T-helper 1 cell treated with Interleukin-12 subunit alpha and Interleukin-12 subunit beta and Interleukin-4 antibody, amounts not matched to agents 30 μg/mL and 1 μg/mL, for 36 hours (primary cell): ENCODE results near the gene SCAMP4.

ENCODE experiments used
- H3K27ac Mint-ChIP-seq: one replicate; pipeline ENCODE4 v1.8.0; 2021; ENCODE audit warnings: mild to moderate bottlenecking, mixed read lengths
- H3K27me3 Mint-ChIP-seq: one replicate; pipeline ENCODE4 v1.8.0; 2021; ENCODE audit warnings: low read depth, mixed read lengths
- H3K36me3 Mint-ChIP-seq: one replicate; pipeline ENCODE4 v1.8.0; 2021; ENCODE audit warnings: low read depth, mixed read lengths
- H3K4me1 Mint-ChIP-seq: one replicate; pipeline ENCODE4 v1.8.0; 2021; ENCODE audit warnings: low read depth, mixed read lengths
- H3K4me3 Mint-ChIP-seq: one replicate; pipeline ENCODE4 v1.8.0; 2021; ENCODE audit warnings: mild to moderate bottlenecking, moderate library complexity, mixed read lengths
- H3K9me3 Mint-ChIP-seq: one replicate; pipeline ENCODE4 v1.8.0; 2021; ENCODE audit warnings: mixed read lengths

Gene SCAMP4

DNA sequence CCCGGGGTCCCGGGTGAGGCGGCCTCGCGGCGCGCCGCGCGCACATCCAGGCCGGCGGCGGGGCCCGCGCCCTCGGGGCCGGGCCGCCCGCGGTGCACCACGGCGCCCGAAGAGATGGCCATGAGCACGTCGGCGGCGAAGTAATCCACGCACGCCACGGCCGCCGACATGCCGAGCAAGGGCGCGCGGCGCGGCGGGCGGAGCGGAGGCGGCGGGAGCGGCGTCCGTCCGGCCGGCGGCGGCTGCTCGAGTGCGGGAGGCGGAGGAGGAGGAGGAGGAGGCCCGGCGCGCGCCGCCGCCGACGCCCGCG lies 41.9 kb upstream of the SCAMP4 start, which contains the start of gene KLF16:
TSS of gene KLF16 (minus strand) at position 252 of the 310 bp plus-strand sequence. CDS start at position 170, 82 bp downstream.
- peak within 1 kb of the TSS; percentile 93 for H3K27ac Mint-ChIP-seq
- peak within 1 kb of the TSS; percentile 93 for H3K4me3 Mint-ChIP-seq
- H3K4me1 Mint-ChIP-seq: peaks cover 19% of the 10 kb centered on the region
- no peaks in the 10 kb centered on the region for H3K9me3 Mint-ChIP-seq
- H3K36me3 Mint-ChIP-seq: peaks cover 3% of the 10 kb centered on the region
- no peaks in the 10 kb centered on the region for H3K27me3 Mint-ChIP-seq

DNA sequence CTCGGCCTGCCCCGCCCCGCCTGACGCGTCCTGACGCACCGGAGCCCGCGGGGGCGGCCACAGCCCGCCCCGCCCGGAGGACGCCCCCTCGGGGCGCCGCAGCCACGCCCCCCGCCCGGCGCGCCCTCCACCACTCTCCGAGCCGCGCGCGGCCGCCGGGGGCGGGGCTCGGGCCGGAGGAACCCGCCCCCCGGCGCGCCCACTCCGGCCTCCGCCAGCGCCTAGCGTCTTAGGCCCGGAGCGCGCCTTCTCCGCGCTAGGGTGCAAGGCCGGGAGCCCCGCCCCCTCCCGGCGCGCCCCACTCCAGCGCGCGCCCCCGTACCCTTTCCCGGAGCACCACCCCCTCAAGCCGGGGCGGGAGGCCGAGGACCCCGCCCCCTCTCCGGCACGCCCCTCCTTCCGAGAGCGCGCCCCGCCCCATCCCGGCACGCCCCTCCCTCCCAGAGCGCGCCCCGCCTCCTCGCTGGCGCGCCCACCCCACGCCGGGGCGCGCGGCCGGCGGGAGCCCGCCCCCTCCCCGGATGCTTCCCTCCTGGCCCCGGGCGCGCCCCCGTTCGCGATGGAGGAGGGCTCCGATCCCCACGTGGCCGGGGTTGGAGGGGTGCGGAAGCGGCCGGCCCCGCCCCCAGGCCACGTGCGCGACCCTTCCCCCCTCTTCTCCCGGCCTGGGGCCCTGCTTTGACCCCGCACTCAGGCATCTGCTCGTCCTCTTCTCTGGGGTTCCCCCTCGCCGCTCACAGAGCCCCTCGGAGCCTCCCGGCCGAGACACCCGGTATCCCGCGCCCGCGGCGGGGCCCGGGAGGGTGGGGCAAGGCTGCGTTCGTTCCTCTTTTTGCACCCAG lies 41.3 kb upstream of the SCAMP4 start:
- H3K9me3 Mint-ChIP-seq: no peaks in the 10 kb centered on the region
- peaks cover 3% of the 10 kb centered on the region for H3K36me3 Mint-ChIP-seq
- H3K27me3 Mint-ChIP-seq: no peaks in the 10 kb centered on the region
- peak overlapping the region; percentile 68 for H3K4me3 Mint-ChIP-seq
- peak overlapping the region; percentile 69 for H3K27ac Mint-ChIP-seq
- H3K4me1 Mint-ChIP-seq: peaks cover 22% of the 10 kb centered on the region

DNA sequence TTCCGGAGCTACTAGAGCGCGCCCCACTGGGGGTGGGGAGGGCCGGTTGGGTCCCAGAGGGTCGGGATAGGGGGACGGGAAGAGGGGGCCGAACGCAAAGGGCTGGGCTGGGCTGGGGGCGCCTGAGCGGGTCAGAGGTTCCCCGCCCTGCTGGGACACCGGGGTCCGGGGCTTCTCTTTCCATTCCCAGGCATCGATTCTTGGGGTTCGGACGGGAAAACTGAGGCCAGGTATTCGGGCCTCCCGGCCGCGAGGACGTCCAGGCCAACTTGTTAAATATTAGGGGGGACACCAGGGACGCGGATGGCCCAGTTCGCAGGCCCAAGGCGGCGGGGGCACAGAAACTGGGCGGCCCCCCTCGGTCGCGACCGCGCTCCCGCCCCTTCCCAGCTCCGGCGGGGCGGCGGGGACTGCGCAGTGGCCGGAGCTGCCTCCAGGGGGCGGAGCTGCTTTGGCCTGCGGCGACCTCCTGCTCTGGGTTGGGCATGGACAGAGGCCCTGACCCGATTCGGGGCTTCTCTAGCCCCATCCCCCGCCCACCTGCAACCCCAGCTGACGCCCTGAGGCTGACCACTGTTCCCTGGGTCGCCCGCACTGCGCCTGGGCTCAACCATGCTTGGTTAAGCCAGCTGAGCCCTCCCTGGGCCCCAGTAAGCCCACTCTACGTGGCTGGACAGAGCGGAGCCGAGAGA lies 40.6 kb upstream of the SCAMP4 start:
- Mint-ChIP-seq H3K27ac (peak overlapping the region; percentile 69), H3K4me3 (peak overlapping the region; percentile 68), H3K4me1 (peaks cover 21% of the 10 kb centered on the region), H3K36me3 (peaks cover 3% of the 10 kb centered on the region), H3K27me3 (no peaks in the 10 kb centered on the region), H3K9me3 (no peaks in the 10 kb centered on the region)

DNA sequence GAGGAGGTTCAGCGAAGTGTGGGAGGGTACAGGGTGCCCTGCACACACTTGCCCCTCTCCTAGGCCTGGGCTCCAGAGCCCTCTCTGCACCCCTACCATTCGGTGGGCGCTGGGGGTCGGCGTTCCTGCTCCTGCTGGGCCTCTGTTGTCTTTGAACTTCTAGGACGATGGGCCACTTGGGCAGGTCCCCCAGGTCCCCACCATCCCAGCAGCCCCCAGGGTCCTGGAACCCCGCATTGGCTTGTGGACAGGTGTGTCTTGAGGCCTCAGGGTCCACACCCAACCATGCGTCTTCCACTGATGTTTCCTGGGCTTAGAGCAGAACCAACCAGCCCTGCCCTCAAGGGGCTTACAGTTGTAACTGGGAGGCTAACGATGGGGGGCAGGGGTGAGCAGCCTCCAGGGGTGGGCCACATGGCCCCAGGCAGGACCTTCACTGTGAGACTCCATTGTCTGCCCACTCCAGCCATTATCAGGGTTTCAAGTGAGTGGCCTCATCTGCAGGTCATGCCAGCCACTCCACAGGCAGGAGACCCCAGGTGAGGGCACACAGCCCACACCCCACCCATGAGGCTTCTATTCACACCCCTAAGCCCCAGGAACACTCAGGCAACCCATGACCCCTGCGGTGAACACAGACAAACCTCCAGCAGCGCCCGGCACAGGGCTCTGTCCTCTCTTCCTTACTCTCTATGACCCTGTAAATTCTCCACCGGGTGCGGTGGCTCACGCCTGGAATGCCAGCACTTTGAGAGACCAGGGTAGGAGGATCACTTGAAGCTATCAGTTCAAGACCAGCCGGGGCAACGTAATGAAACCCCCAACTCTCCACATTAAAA lies 39.8 kb upstream of the SCAMP4 start:
- Mint-ChIP-seq H3K9me3 (no peaks in the 10 kb centered on the region), H3K4me1 (peaks cover 22% of the 10 kb centered on the region), H3K4me3 (peak overlapping the region; percentile 67), H3K27me3 (no peaks in the 10 kb centered on the region), H3K27ac (peak overlapping the region; percentile 45), H3K36me3 (peaks cover 3% of the 10 kb centered on the region)

DNA sequence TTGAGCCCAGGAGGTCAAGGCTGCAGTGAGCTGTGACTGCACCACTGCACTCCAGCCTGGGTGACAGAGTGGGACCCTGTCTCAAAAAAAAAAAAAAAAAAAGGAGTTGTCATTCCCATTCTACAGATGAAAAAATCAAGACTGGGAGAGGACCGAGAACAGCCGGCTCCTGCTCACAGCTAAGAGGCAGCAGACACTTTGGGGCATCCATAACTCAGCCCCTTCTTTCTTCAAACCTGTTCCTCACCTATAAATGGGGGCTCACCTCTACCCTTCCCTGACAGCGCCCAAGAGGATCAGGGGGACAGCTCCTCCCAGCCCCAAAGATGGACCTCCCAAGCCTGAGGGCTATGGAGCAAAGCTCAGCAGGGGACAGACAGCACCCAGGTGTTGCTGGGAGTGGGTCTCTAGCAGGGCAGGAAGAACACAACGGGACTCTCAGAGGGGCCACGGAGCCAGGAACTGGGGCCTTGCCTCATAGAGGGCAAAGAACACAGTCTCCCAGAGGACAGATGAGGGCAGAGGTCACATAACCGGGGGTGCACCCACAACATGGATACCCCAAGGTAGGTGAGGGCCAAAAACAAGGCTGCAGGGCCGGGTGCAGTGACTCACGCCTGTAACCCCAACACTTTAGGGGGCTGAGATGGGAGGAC lies 38.4 kb upstream of the SCAMP4 start:
- Mint-ChIP-seq H3K9me3 (no peaks in the 10 kb centered on the region), H3K27ac (no peak overlapping the region), H3K4me3 (no peak overlapping the region), H3K36me3 (peaks cover 6% of the 10 kb centered on the region), H3K27me3 (no peaks in the 10 kb centered on the region), H3K4me1 (peaks cover 14% of the 10 kb centered on the region)

DNA sequence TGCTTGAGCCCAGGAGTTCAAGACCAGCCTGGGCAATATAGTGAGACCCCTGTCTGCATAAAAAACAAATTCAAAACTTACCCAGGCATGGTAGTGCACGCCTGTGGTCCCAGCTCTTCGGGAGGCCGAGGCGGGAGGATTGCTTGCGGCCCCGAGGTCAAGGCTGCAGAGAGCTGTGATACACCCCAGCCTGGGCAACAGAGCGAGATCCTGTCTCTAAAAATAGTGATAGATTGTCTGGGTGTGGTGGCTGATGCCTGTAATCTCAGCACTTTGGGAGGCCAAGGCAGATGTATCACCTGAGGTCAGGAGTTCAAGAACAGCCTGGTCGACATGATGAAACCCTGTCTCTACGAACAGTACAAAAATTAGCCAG lies 37.9 kb upstream of the SCAMP4 start:
- H3K4me1 Mint-ChIP-seq: peaks cover 14% of the 10 kb centered on the region
- H3K27me3 Mint-ChIP-seq: no peaks in the 10 kb centered on the region

DNA sequence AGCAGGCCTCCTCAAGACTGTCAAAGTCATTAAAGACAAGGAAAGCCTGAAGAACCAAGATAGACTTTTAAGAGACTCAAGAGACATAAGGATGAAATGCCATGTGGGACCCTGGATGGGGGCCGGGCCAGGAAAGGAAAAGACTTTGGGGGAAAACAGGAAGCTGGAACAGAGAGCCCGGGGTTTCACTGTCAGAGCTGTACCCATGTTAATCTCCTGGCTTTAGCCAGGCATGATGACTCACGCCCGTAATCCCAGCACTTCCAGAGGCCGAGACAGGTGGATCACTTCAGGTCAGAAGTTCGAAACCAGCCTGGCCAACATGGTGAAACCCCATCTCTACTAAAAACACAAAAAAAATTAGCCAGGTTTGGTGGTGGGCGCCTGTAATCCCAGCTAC lies 36.2 kb upstream of the SCAMP4 start:
- Mint-ChIP-seq H3K9me3 (no peaks in the 10 kb centered on the region), H3K27me3 (no peaks in the 10 kb centered on the region), H3K4me3 (no peak overlapping the region), H3K4me1 (peaks cover 15% of the 10 kb centered on the region), H3K36me3 (peaks cover 8% of the 10 kb centered on the region), H3K27ac (peak overlapping the region; percentile 52)

More for the DNA sequence above, 37.9 kb upstream of the SCAMP4 start:
- Mint-ChIP-seq H3K9me3 (no peaks in the 10 kb centered on the region), H3K36me3 (peaks cover 6% of the 10 kb centered on the region), H3K4me3 (no peak overlapping the region), H3K27ac (no peak overlapping the region)

DNA sequence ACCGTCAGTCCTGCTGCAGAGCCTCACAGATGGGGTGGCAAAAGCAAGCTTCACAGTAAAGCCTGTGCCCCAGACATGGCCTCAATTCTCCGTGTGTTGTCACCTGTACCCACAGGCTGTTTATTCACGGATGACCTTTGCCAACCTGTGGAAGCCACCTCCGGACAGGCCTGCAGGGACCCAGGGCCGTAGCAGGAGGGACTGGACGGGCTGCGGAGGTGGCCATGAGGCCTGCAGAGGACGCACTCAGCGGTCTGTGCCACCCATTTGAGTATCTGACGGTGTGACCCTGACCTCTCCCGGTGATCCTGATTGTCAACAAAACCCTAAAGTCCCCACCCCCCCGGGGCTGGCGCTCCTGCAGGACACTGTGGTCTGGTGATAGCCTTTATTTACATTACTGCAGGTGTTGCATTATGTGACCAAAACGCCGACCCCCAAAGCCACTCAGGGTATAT lies 34.0 kb upstream of the SCAMP4 start:
- Mint-ChIP-seq H3K36me3 (peaks cover 21% of the 10 kb centered on the region), H3K4me3 (no peak overlapping the region), H3K4me1 (peaks cover 26% of the 10 kb centered on the region), H3K27ac (no peak overlapping the region), H3K9me3 (no peaks in the 10 kb centered on the region), H3K27me3 (no peaks in the 10 kb centered on the region)

DNA sequence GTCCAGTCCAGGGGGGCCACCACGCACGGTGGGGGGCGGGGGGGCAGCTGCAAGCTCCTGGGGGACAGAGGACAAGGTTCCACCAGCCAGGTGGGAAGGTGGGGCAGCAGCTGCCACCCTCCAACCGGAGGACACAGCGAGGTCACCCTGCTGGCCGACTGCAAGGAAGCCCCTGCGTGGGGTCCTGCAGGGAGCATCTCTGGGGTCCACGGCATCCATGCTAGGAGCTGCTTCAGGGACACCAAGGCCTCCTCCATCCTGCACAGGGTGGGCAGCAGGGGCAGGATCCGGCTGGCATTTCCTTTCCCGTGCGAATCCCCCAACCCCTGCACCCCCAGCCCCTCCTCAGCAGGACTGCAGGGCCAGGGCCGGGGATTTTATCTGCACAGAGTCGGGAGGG lies 33.6 kb upstream of the SCAMP4 start:
- Mint-ChIP-seq H3K9me3 (no peaks in the 10 kb centered on the region), H3K4me1 (peaks cover 26% of the 10 kb centered on the region), H3K27me3 (no peaks in the 10 kb centered on the region), H3K4me3 (no peak overlapping the region), H3K27ac (no peak overlapping the region), H3K36me3 (peaks cover 21% of the 10 kb centered on the region)

DNA sequence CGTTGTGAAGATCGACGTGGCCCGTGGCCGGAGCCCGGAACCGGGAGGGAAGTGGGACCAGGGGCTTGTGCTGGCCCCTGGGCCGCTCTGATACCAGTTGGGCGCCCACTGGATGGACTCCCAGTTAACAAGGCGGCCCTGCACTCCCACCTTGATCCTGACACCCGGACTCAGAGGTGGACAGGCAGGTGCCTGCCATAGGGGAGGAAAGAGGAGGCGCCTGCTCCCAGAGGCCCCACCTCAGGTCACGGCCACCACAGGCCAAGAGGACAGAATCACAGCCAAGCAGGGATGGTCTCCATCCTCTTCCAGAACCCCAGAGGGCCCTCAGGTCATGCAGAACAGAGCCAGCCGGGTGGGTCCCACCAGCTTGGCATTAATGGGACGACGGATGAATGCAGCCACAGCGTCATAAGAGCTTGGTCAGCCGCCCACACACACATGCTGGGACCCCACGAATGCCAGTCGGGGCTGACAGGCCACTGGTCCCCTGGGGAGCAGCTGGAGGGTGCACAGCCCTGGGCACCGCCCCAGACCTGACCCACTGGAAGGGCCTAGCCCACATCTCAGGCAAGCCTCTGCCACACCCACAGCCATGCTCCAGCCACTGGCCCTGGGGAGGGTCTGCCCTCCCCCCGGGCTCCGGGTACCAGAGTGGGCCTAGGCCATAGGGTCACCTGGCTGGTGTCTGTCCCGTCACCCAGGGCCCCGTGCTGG lies 32.2 kb upstream of the SCAMP4 start:
- H3K36me3 Mint-ChIP-seq: peaks cover 17% of the 10 kb centered on the region
- H3K9me3 Mint-ChIP-seq: no peaks in the 10 kb centered on the region
- peaks cover 24% of the 10 kb centered on the region for H3K4me1 Mint-ChIP-seq
- H3K27ac Mint-ChIP-seq: no peak overlapping the region
- no peaks in the 10 kb centered on the region for H3K27me3 Mint-ChIP-seq
- H3K4me3 Mint-ChIP-seq: no peak overlapping the region

DNA sequence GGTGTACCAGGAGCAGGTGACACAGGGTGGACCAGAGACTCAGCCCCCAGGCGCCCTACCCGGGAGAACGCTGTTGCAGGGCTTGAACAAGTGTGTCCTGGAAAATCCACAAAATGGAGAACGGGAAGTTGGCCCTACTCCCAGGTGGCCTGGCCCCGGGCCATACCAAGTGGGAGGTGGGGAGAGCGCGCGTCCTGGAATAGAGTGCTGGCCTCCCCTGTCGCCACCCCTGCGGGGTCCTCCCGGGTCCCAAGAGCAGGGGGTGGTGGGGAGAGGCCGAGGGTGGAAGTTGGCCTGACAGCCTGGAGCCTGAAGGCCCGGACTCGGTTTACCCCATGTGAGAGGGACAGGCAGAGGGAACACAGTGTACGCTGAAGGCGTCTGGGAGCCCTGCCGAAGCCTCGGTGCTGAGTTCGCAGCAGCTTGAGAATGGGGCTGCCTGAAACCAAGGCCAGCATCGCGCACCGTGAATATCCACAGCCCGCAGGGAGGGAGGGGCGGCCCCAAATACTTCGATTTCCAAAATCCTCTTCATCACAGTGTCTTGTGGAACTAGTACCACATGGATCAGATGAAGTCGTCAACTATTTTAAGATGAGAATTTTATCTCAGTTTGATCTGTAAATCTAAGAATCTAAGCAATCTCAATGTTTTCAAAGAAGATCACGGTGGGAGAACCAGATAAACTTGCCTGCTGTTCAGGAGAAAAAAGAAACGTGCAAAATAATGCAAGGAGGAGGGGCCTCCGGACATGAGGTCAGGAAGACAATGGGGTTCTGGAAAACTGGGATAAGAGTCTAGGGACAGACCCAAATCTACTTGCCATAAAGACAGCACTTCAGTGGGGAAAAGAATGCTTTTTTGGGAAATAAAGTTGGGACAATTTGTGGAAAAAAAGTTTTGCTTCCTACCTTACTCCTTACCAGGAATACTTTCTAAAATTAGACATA lies 31.4 kb upstream of the SCAMP4 start:
- Mint-ChIP-seq H3K36me3 (peaks cover 20% of the 10 kb centered on the region), H3K9me3 (no peaks in the 10 kb centered on the region), H3K4me3 (peak overlapping the region; percentile 99), H3K4me1 (peaks cover 20% of the 10 kb centered on the region), H3K27ac (peak overlapping the region; percentile 97), H3K27me3 (no peaks in the 10 kb centered on the region)

DNA sequence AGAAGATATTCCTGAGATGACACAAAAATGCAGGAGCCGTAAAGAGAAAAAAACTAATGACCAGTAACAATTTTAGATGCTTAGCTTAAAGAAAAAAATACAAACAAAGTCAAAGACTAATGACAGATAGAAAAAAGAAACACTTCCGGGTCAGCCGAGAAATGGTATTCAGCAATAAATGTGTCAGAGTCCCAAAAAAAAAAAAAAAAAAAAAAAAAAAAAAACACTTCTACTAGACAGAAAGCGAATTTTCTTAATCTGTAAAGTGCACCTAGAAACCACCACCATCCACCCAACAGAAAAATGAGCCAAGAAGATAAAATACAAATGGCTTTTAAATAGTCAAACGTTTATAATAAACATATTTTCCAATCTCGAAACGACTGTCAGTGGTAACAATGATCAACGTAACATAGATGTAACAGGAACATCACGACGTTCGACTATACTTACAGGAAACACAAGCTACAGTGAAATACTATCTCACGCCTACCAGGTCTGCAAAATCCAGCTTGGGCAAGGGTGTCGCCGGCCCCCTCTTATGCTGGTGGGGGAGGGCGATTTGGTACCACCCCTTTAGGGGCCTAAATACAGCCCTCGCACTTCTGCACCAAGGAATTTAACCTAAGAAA lies 30.5 kb upstream of the SCAMP4 start:
- Mint-ChIP-seq H3K27me3 (no peaks in the 10 kb centered on the region), H3K4me1 (peaks cover 16% of the 10 kb centered on the region), H3K9me3 (no peaks in the 10 kb centered on the region), H3K4me3 (peak overlapping the region; percentile 99), H3K36me3 (peaks cover 20% of the 10 kb centered on the region), H3K27ac (peak overlapping the region; percentile 97)
